Stomach (tissue), 9 donors: ENCODE data around the gene PDZRN3. TPM values are rescaled to one million over a fixed set of nuclear protein-coding genes. Genes with fewer than 3 reads are reported as not detected.

Source experiments
- DNase-seq, 2 donors: peaks; one replicate each; pipeline versions ENCODE4 v3.0.0 to v3.0.0-alpha.2; 2013 to 2019
- H3K27ac ChIP-seq, 5 donors: fragments of 200-600 bp in 4 of 5; sonication (generic) in 4 of 5; one replicate each; pipeline ENCODE4 v1.5.1; 2013 to 2019; ENCODE audit warnings: mild to moderate bottlenecking in 1 of 5, moderate library complexity in 1 of 5
- H3K27me3 ChIP-seq, 3 donors: fragments of 200-600 bp; sonication (generic); one replicate each; pipeline ENCODE4 v1.5.1; 2017 to 2019; ENCODE audit warnings: mixed run types in 1 of 3
- H3K36me3 ChIP-seq, 4 donors: fragments of 200-600 bp; sonication (generic); 1 replicate in 3 of 4; 2 replicates in 1 of 4; pipeline ENCODE4 v1.5.1; 2016 to 2019
- H3K4me1 ChIP-seq, 4 donors: fragments of 200-600 bp; sonication (generic); one replicate each; pipeline ENCODE4 v1.5.1; 2016 to 2019
- H3K4me3 ChIP-seq, 4 donors: fragments of 200-600 bp; sonication (generic) in 3 of 4; one replicate each; pipeline ENCODE4 v1.5.1; 2016 to 2019; ENCODE audit warnings: mild to moderate bottlenecking in 1 of 4
- H3K9me3 ChIP-seq, 4 donors: fragments of 200-600 bp; sonication (generic); one replicate each; pipeline ENCODE4 v1.5.1; 2016 to 2019
- EP300 ChIP-seq: sonication (generic); formaldehyde crosslinking; IDR thresholded peaks from one replicate; pipeline ENCODE4 v1.6.1; 2017; ENCODE audit warnings: antibody characterized with exemption
- POLR2A ChIP-seq, 4 donors: fragments of 450-650 bp; IDR thresholded peaks; one replicate each; pipeline ENCODE4 v1.6.1; 2016; ENCODE audit warnings: antibody characterized with exemption in 4 of 4, control low read depth in 2 of 4, mild to moderate bottlenecking in 1 of 4, moderate library complexity in 1 of 4
- POLR2AphosphoS5 ChIP-seq, 3 donors: sonication (generic); formaldehyde crosslinking; IDR thresholded peaks; one replicate each; pipeline ENCODE4 v1.6.1; 2016; ENCODE audit warnings: antibody characterized with exemption in 3 of 3
- WGBS, 5 donors: extraction: QIAGEN DNeasy Blood & Tissue Kit in 3 of 5; methylation state at CpG; one replicate each; pipeline versions ENCODE4 v1.1.5 to v1.1.7; 2013 to 2018; 5-methylcytosine and 5-hydroxymethylcytosine counted together
- intact Hi-C: fragments of 100-400 bp; cut with DNase I; formaldehyde crosslinking; loops from one replicate; pipeline ENCODE4 v1.15.1; 2023; ENCODE audit warnings: low total_unique reads
- polyA plus RNA-seq, 3 donors: library from polyadenylated mRNA; stranded (reverse); fragments of 200-250 nt; gene quantifications; one replicate each; pipeline ENCODE4 v1.2.3, GENCODE V29; 2013
- total RNA-seq, 5 donors: library from RNA; depleted of rRNA; stranded (reverse); fragments of >200 nt; gene quantifications; one replicate each; pipeline versions ENCODE4 v1.1.0 to v1.2.3, GENCODE V29; 2014 to 2016
- TF ChIP-seq, protein P1 (sequence below), 7 experiments: fragments of 450-650 bp in 4 of 7; fragments of 200-600 bp in 3 of 7; sonication (generic) in 3 of 7; IDR thresholded peaks; one replicate each; pipeline ENCODE4 v1.5.1; 2016 to 2019; ENCODE audit warnings: antibody characterized with exemption in 7 of 7, control low read depth in 2 of 7, mild to moderate bottlenecking in 1 of 7
- donor health status: healthy with polysubstance abuse.
- donor health status: Bipolar disorder and iron deficiency.
- donor health status: healthy.

Gene PDZRN3
- total and polyA plus RNA-seq, 8 donors: 21.9 to 174 (median 63.0) TPM

DNA sequence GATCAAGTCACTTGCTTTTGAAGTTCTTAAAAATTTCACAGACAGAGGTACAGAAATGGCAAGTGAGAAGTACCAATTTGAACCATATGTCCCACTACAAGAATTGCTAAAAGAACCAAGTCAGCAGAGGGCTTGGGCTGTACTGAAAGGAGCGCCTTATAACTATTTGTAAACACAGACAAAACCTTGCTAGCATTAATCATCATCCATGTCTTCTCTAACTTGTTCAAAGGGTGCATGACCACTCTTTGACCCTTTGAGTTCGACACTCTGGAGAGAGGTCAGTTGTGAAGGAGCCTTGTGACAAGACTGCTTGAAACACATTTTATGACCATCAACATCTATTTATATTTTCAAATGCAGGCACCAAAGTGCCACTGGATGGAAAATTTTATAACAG is 191.7 kb downstream of the PDZRN3 start:
- Histone ChIP-seq H3K9me3 (no peaks in the 10 kb centered on the region), H3K4me1 (peaks cover 0 to 76% (median 36%) of the 10 kb centered on the region in 4 donors), H3K27ac (peak overlapping the region in 2 of 5 donors; percentile 12 to 85), H3K4me3 (peak overlapping the region in 2 of 4 donors; percentile 9 to 14), H3K36me3 (no peaks in the 10 kb centered on the region), H3K27me3 (no peaks in the 10 kb centered on the region)
- intact Hi-C loops: loop anchor here (10.0 kb wide), 1 partner anchor 328 kb away; no protein-coding TSS in a partner anchor
- WGBS, 5 donors: 37 to 59% (median 57%) methylated on average over 2 of the region's 2 CpGs
- DNase-seq: no peak
- TF ChIP-seq POLR2A (IDR thresholded peaks at IDR 0.05): no peak

DNA sequence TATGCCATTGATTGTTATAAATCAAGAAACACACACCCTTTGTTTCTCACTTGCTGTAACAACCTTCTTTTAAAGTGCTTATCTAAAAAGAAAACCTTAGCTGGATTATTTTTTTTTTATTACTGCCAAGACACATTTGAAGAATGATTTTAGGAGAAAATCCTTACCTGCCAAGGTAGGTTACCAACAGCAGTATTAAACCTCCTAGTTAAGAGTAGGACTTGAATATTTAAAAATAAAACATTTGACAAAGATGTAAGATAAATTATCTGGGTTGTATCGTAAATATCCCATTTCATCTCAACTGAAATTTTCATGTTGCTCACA is 192.1 kb downstream of the PDZRN3 start:
- H3K27ac ChIP-seq: peak overlapping the region in 4 of 5 donors; percentile 12 to 85 (median 34)
- no peak for DNase-seq
- no peaks in the 10 kb centered on the region for H3K9me3 ChIP-seq
- TF ChIP-seq, protein P1, sequence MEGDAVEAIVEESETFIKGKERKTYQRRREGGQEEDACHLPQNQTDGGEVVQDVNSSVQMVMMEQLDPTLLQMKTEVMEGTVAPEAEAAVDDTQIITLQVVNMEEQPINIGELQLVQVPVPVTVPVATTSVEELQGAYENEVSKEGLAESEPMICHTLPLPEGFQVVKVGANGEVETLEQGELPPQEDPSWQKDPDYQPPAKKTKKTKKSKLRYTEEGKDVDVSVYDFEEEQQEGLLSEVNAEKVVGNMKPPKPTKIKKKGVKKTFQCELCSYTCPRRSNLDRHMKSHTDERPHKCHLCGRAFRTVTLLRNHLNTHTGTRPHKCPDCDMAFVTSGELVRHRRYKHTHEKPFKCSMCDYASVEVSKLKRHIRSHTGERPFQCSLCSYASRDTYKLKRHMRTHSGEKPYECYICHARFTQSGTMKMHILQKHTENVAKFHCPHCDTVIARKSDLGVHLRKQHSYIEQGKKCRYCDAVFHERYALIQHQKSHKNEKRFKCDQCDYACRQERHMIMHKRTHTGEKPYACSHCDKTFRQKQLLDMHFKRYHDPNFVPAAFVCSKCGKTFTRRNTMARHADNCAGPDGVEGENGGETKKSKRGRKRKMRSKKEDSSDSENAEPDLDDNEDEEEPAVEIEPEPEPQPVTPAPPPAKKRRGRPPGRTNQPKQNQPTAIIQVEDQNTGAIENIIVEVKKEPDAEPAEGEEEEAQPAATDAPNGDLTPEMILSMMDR (IDR thresholded peaks at IDR 0.05): no peak
- no peak for TF ChIP-seq EP300
- TF ChIP-seq POLR2AphosphoS5 (IDR thresholded peaks at IDR 0.05): no peak
- TF ChIP-seq POLR2A (IDR thresholded peaks at IDR 0.05): no peak
- intact Hi-C loops: loop anchor here (10.0 kb wide), 1 partner anchor 328 kb away; no protein-coding TSS in a partner anchor
- no peak overlapping the region for H3K4me3 ChIP-seq
- no peaks in the 10 kb centered on the region for H3K36me3 ChIP-seq
- WGBS, 5 donors: 61 to 84% (median 71%) methylated on average over 1 of the region's 1 CpG
- no peaks in the 10 kb centered on the region for H3K27me3 ChIP-seq
- H3K4me1 ChIP-seq: peaks cover 0 to 79% (median 36%) of the 10 kb centered on the region in 4 donors

DNA sequence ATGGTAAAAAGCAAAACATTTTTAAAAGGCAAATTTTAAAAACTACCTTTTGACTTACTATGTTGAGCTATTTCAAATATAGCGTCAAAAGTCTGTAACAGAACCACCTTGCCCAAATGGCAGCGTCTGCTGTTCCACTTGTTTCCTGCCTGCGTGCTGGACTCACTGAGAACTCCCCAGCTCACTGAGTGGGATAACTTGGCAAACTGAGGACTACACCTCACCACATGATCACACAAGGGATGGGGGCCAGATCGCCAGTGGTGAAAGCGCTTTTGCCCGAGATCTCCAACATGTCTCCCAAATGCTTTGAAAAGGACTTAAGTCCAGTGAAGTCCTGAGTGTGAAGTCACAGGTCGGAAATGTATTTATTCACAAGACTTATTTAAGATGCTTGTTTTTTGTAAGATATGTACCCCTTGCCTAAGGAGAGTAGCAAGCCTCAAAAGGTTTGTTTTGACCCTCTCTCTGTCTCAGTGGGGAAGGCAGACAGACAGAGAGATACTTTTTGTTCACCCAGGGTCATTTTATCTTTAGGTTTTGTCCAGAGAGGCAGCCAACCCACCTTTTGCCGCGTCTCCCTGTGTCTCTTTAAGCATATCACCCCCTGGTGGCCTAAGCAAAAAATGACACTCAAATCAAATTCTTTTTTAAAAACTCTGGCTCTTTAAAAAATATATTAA is 192.6 kb downstream of the PDZRN3 start:
- DNase-seq: peak in 1 of 2 donors; percentile 72
- intact Hi-C loops: loop anchor here (10.0 kb wide), 1 partner anchor 327 kb away; no protein-coding TSS in a partner anchor
- Histone ChIP-seq H3K36me3 (no peaks in the 10 kb centered on the region), H3K4me1 (peaks cover 2 to 79% (median 39%) of the 10 kb centered on the region in 4 donors), H3K27ac (peak overlapping the region in 4 of 5 donors; percentile 16 to 85 (median 34)), H3K9me3 (no peaks in the 10 kb centered on the region), H3K27me3 (no peaks in the 10 kb centered on the region), H3K4me3 (peak overlapping the region in 1 of 4 donors; percentile 9)
- WGBS, 5 donors: 48 to 60% (median 56%) methylated on average over 9 of the region's 9 CpGs
- TF ChIP-seq POLR2A (IDR thresholded peaks at IDR 0.05): no peak
- TF ChIP-seq, protein P1 (IDR thresholded peaks at IDR 0.05): peak in 5 of 7 experiments; percentile 25 to 82 (median 33)

DNA sequence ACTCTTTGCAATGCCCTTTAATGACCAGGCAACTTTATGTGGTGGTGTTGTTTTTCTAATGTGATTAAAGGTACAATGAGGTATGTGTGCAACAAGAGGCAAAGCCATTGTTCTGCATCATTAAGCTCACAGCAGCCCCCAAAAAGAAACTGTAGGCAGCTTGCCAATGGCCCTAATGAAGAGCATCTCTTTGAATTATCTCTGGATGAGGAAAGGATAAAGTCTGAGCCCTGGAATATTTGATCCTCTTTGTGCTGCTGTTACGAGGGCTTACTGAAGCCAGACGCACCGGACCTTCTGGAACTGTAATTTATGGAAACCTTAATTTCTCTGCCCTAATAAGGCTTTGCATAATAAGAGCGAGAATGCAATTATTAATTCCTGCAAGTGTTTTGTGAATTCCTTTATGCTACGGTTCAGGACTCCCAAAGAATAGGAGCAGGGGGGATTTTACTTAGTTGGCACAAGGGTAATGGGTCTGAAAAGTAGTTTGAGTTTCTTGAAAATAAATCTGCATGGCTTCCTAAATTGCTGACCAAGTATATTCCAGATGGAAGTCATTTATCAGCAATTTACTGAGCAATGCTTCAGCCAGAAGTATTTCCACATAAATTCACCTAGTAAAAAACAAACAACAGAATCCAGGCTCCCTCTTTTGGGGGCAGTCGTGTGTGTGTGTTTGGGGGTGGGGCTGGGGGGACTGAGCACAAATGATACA is 193.4 kb downstream of the PDZRN3 start:
- no peak for DNase-seq
- H3K9me3 ChIP-seq: no peaks in the 10 kb centered on the region
- TF ChIP-seq POLR2AphosphoS5 (IDR thresholded peaks at IDR 0.05) (no peak), POLR2A (IDR thresholded peaks at IDR 0.05) (no peak)
- H3K4me1 ChIP-seq: peaks cover 4 to 87% (median 44%) of the 10 kb centered on the region in 4 donors
- peak overlapping the region in 3 of 5 donors; percentile 16 to 85 (median 46) for H3K27ac ChIP-seq
- no peaks in the 10 kb centered on the region for H3K36me3 ChIP-seq
- H3K27me3 ChIP-seq: no peaks in the 10 kb centered on the region
- no peak overlapping the region for H3K4me3 ChIP-seq
- 58 to 73% (median 68%) methylated on average over 6 of the region's 6 CpGs for WGBS, 5 donors
- intact Hi-C loops: loop anchor here (10.0 kb wide), 1 partner anchor 327 kb away; no protein-coding TSS in a partner anchor

DNA sequence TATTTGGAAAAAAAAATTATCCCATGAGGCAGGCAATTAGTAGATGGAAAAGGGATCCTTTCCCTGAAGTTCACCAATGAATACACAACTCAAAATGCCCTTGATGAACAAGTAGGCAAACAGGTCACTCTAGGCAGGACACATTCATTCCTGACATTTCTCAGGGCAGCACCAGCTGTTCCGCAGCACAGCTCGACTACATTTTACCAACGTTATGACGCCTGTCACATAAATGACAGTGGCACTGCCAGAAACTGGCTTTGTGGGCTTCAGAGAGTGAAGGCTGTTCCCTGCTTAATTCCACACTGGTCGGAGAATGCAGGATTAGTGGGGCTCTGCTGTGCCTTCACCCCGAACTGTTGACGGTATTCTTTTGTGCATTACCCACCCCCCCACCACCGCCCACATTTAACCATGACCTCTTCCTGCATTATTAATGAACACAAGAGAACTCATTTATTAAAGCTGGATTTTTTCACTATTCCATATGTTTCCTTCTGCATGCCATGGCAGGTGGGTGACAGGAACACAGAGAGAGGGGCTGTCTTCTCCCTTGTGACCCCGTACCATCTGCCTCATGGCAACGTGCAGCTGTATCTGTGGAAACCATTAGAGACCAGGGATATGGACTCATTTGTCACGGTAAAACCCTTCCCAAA is 197.6 kb downstream of the PDZRN3 start:
- no peaks in the 10 kb centered on the region for H3K27me3 ChIP-seq
- TF ChIP-seq POLR2AphosphoS5 (IDR thresholded peaks at IDR 0.05) (peak in 1 of 3 donors; percentile 9), POLR2A (IDR thresholded peaks at IDR 0.05) (no peak), EP300 (no peak)
- TF ChIP-seq, protein P1 (IDR thresholded peaks at IDR 0.05): no peak
- no peak overlapping the region for H3K4me3 ChIP-seq
- peaks cover 3 to 66% (median 32%) of the 10 kb centered on the region in 4 donors for H3K4me1 ChIP-seq
- H3K27ac ChIP-seq: peak overlapping the region in 4 of 5 donors; percentile 8 to 85 (median 58)
- H3K36me3 ChIP-seq: no peaks in the 10 kb centered on the region
- WGBS, 5 donors: 68 to 83% (median 80%) methylated on average over 11 of the region's 11 CpGs
- no peaks in the 10 kb centered on the region for H3K9me3 ChIP-seq
- DNase-seq: no peak
- intact Hi-C loops: no loop called here
